ENCODE results near the gene ABCB4. TPM values are rescaled to one million over a fixed set of nuclear protein-coding genes. Genes with fewer than 3 reads are reported as not detected.

ABCB4 gene
- total and polyA plus RNA-seq, 2 experiments from 2014 or later: 1.2 to 1.5 TPM

DNA sequence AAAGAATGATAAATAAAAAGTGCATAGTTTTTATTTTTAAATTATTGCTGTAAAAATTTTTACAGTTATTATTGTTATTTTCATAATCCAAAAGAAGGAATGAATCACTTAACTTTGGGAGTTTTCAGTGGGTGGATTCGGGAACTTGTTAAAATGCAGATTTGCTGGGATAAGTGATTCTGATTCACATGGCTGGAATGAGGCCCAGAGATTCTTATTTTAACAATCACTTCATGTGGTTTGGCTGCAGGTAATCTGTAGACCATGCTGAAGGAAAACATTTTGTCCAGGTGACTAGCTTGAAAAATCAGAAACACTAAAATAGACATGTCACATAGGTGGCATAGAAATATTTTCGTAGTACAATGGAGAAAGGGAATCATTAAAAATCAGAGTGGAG lies 116.1 kb downstream of the ABCB4 start:
- Mint-ChIP-seq H3K27ac (no peak overlapping the region), H3K4me1 (no peaks in the 10 kb centered on the region), H3K9me3 (peaks cover 37% of the 10 kb centered on the region), H3K4me3 (no peak overlapping the region), H3K27me3 (ENCODE audit: insufficient read depth, low read depth, poor library complexity) (peaks cover 2% of the 10 kb centered on the region), H3K36me3 (ENCODE audit: low read depth) (peaks cover 59% of the 10 kb centered on the region)
- Histone ChIP-seq H3K4me1 (ENCODE audit: insufficient read depth) (no peaks in the 10 kb centered on the region), H3K27me3 (ENCODE audit: insufficient read depth) (no peaks in the 10 kb centered on the region), H4K20me1 (replicated peaks; ENCODE audit: insufficient read depth) (no peaks in the 10 kb centered on the region), H3K79me2 (replicated peaks; ENCODE audit: insufficient read depth) (no peaks in the 10 kb centered on the region), H3K4me3 (no peak overlapping the region), H3F3A (replicated peaks; ENCODE audit: low read depth) (no peaks in the 10 kb centered on the region), H3K36me3 (ENCODE audit: insufficient read depth) (peaks cover 22% of the 10 kb centered on the region), H3K4me2 (no peak overlapping the region), H2AFZ (no peak overlapping the region), H3K27ac (ENCODE audit: low read depth) (no peak overlapping the region), H3K9me2 (ENCODE audit: insufficient read depth) (0 out of 2 replicates have a peak, but pooled peaks cover 7% of the 10 kb centered on the region)
- DNase-seq (ENCODE audit: low spot score) (no peak), ATAC-seq (no peak)
- TF ChIP-seq JUNB (IDR thresholded peaks at IDR 0.05; ENCODE audit: unreplicated experiment) (no peak), ZNF114 (CRISPR knock-in tag; IDR thresholded peaks at IDR 0.05) (no peak), STAT1 (IDR thresholded peaks at IDR 0.05; ENCODE audit: unreplicated experiment) (no peak), EZH2 (IDR thresholded peaks at IDR 0.05; ENCODE audit: low read depth, unreplicated experiment) (no peak), POLR2AphosphoS5 (IDR thresholded peaks at IDR 0.05; ENCODE audit: low read depth) (no peak), ZNF331 (CRISPR knock-in tag; IDR thresholded peaks at IDR 0.05; ENCODE audit: low read depth) (no peak), NANOG (IDR thresholded peaks at IDR 0.05; ENCODE audit: borderline replicate concordance) (no peak), EZH2phosphoT487 (IDR thresholded peaks at IDR 0.05; ENCODE audit: unreplicated experiment) (no peak), CREB1 (CRISPR knock-in tag; IDR thresholded peaks at IDR 0.05; ENCODE audit: low read depth) (no peak)
- TF ChIP-seq, protein P1, sequence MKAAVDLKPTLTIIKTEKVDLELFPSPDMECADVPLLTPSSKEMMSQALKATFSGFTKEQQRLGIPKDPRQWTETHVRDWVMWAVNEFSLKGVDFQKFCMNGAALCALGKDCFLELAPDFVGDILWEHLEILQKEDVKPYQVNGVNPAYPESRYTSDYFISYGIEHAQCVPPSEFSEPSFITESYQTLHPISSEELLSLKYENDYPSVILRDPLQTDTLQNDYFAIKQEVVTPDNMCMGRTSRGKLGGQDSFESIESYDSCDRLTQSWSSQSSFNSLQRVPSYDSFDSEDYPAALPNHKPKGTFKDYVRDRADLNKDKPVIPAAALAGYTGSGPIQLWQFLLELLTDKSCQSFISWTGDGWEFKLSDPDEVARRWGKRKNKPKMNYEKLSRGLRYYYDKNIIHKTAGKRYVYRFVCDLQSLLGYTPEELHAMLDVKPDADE (IDR thresholded peaks at IDR 0.05): no peak
- TF ChIP-seq, protein P2, sequence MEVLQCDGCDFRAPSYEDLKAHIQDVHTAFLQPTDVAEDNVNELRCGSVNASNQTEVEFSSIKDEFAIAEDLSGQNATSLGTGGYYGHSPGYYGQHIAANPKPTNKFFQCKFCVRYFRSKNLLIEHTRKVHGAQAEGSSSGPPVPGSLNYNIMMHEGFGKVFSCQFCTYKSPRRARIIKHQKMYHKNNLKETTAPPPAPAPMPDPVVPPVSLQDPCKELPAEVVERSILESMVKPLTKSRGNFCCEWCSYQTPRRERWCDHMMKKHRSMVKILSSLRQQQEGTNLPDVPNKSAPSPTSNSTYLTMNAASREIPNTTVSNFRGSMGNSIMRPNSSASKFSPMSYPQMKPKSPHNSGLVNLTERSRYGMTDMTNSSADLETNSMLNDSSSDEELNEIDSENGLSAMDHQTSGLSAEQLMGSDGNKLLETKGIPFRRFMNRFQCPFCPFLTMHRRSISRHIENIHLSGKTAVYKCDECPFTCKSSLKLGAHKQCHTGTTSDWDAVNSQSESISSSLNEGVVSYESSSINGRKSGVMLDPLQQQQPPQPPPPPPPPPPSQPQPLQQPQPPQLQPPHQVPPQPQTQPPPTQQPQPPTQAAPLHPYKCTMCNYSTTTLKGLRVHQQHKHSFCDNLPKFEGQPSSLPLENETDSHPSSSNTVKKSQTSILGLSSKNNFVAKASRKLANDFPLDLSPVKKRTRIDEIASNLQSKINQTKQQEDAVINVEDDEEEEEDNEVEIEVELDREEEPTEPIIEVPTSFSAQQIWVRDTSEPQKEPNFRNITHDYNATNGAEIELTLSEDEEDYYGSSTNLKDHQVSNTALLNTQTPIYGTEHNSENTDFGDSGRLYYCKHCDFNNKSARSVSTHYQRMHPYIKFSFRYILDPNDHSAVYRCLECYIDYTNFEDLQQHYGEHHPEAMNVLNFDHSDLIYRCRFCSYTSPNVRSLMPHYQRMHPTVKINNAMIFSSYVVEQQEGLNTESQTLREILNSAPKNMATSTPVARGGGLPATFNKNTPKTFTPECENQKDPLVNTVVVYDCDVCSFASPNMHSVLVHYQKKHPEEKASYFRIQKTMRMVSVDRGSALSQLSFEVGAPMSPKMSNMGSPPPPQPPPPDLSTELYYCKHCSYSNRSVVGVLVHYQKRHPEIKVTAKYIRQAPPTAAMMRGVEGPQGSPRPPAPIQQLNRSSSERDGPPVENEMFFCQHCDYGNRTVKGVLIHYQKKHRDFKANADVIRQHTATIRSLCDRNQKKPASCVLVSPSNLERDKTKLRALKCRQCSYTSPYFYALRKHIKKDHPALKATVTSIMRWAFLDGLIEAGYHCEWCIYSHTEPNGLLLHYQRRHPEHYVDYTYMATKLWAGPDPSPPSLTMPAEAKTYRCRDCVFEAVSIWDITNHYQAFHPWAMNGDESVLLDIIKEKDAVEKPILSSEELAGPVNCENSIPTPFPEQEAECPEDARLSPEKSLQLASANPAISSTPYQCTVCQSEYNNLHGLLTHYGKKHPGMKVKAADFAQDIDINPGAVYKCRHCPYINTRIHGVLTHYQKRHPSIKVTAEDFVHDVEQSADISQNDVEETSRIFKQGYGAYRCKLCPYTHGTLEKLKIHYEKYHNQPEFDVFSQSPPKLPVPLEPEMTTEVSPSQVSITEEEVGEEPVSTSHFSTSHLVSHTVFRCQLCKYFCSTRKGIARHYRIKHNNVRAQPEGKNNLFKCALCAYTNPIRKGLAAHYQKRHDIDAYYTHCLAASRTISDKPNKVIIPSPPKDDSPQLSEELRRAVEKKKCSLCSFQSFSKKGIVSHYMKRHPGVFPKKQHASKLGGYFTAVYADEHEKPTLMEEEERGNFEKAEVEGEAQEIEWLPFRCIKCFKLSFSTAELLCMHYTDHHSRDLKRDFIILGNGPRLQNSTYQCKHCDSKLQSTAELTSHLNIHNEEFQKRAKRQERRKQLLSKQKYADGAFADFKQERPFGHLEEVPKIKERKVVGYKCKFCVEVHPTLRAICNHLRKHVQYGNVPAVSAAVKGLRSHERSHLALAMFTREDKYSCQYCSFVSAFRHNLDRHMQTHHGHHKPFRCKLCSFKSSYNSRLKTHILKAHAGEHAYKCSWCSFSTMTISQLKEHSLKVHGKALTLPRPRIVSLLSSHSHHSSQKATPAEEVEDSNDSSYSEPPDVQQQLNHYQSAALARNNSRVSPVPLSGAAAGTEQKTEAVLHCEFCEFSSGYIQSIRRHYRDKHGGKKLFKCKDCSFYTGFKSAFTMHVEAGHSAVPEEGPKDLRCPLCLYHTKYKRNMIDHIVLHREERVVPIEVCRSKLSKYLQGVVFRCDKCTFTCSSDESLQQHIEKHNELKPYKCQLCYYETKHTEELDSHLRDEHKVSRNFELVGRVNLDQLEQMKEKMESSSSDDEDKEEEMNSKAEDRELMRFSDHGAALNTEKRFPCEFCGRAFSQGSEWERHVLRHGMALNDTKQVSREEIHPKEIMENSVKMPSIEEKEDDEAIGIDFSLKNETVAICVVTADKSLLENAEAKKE (CRISPR knock-in tag; IDR thresholded peaks at IDR 0.05): no peak
- TF ChIP-seq, protein P3, sequence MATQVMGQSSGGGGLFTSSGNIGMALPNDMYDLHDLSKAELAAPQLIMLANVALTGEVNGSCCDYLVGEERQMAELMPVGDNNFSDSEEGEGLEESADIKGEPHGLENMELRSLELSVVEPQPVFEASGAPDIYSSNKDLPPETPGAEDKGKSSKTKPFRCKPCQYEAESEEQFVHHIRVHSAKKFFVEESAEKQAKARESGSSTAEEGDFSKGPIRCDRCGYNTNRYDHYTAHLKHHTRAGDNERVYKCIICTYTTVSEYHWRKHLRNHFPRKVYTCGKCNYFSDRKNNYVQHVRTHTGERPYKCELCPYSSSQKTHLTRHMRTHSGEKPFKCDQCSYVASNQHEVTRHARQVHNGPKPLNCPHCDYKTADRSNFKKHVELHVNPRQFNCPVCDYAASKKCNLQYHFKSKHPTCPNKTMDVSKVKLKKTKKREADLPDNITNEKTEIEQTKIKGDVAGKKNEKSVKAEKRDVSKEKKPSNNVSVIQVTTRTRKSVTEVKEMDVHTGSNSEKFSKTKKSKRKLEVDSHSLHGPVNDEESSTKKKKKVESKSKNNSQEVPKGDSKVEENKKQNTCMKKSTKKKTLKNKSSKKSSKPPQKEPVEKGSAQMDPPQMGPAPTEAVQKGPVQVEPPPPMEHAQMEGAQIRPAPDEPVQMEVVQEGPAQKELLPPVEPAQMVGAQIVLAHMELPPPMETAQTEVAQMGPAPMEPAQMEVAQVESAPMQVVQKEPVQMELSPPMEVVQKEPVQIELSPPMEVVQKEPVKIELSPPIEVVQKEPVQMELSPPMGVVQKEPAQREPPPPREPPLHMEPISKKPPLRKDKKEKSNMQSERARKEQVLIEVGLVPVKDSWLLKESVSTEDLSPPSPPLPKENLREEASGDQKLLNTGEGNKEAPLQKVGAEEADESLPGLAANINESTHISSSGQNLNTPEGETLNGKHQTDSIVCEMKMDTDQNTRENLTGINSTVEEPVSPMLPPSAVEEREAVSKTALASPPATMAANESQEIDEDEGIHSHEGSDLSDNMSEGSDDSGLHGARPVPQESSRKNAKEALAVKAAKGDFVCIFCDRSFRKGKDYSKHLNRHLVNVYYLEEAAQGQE (IDR thresholded peaks at IDR 0.05; ENCODE audit: unreplicated experiment): no peak
- TF ChIP-seq, protein P4, sequence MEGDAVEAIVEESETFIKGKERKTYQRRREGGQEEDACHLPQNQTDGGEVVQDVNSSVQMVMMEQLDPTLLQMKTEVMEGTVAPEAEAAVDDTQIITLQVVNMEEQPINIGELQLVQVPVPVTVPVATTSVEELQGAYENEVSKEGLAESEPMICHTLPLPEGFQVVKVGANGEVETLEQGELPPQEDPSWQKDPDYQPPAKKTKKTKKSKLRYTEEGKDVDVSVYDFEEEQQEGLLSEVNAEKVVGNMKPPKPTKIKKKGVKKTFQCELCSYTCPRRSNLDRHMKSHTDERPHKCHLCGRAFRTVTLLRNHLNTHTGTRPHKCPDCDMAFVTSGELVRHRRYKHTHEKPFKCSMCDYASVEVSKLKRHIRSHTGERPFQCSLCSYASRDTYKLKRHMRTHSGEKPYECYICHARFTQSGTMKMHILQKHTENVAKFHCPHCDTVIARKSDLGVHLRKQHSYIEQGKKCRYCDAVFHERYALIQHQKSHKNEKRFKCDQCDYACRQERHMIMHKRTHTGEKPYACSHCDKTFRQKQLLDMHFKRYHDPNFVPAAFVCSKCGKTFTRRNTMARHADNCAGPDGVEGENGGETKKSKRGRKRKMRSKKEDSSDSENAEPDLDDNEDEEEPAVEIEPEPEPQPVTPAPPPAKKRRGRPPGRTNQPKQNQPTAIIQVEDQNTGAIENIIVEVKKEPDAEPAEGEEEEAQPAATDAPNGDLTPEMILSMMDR (conservative IDR thresholded peaks at IDR 0.05; ENCODE audit: low read depth in 2 of 2): no peak

Data from GM23338 (cell line).